Measurements from ENCODE around the gene FRMPD4. TPM values are rescaled to one million over a fixed set of nuclear protein-coding genes. Genes with fewer than 3 reads are reported as not detected.

The FRMPD4 gene
- total and polyA plus RNA-seq, 2 experiments from 2014 or later, result 0.19 to 0.80 TPM

DNA sequence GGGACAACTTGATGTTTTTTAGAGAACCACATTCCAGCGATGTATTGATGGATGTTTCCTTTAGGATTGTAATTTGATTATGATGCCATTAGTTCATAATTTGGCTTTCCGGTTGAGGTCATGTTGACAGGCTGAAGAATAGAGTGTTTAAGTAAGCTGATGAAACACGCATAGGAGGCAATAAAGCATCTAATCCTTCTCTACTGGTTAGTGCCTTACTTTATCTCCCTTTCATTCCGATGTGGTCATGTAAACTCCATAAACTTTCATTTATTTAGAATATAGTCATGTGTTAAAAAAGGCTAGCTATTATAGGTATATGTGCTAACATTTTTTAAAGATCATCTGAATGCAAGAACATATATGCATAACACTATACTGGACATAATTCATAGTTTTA lies 15.0 kb downstream of the FRMPD4 start (continued):
- no peak for TF ChIP-seq ZNF462 (CRISPR knock-in tag; IDR thresholded peaks at IDR 0.05)
- no peak for TF ChIP-seq STAT1 (IDR thresholded peaks at IDR 0.05; ENCODE audit: unreplicated experiment)
- no peak for TF ChIP-seq JUNB (IDR thresholded peaks at IDR 0.05; ENCODE audit: unreplicated experiment)
- no peak for TF ChIP-seq NANOG (IDR thresholded peaks at IDR 0.05; ENCODE audit: borderline replicate concordance)
- no peak for TF ChIP-seq ZNF114 (CRISPR knock-in tag; IDR thresholded peaks at IDR 0.05)
- no peak for TF ChIP-seq EZH2 (IDR thresholded peaks at IDR 0.05; ENCODE audit: low read depth, unreplicated experiment)
- no peak for TF ChIP-seq ZNF331 (CRISPR knock-in tag; IDR thresholded peaks at IDR 0.05; ENCODE audit: low read depth)

- Mint-ChIP-seq H3K36me3 (ENCODE audit: low read depth) (no peaks in the 10 kb centered on the region), H3K9me3 (no peaks in the 10 kb centered on the region), H3K4me3 (no peak overlapping the region), H3K27me3 (ENCODE audit: insufficient read depth, low read depth, poor library complexity) (no peaks in the 10 kb centered on the region), H3K4me1 (no peaks in the 10 kb centered on the region), H3K27ac (no peak overlapping the region)
- Histone ChIP-seq H3K27me3 (ENCODE audit: insufficient read depth) (no peaks in the 10 kb centered on the region), H3K27ac (ENCODE audit: low read depth) (no peak overlapping the region), H3K79me2 (replicated peaks; ENCODE audit: insufficient read depth) (no peaks in the 10 kb centered on the region), H4K20me1 (replicated peaks; ENCODE audit: insufficient read depth) (no peaks in the 10 kb centered on the region), H3K36me3 (ENCODE audit: insufficient read depth) (no peaks in the 10 kb centered on the region), H3K9me2 (ENCODE audit: insufficient read depth) (no peaks in the 10 kb centered on the region), H3K4me1 (ENCODE audit: insufficient read depth) (no peaks in the 10 kb centered on the region), H2AFZ (no peak overlapping the region), H3K4me3 (no peak overlapping the region), H3K4me2 (no peak overlapping the region), H3F3A (replicated peaks; ENCODE audit: low read depth) (no peaks in the 10 kb centered on the region)
- ATAC-seq, result no peak
- no peak for DNase-seq (ENCODE audit: low spot score)
- TF ChIP-seq, protein P1, sequence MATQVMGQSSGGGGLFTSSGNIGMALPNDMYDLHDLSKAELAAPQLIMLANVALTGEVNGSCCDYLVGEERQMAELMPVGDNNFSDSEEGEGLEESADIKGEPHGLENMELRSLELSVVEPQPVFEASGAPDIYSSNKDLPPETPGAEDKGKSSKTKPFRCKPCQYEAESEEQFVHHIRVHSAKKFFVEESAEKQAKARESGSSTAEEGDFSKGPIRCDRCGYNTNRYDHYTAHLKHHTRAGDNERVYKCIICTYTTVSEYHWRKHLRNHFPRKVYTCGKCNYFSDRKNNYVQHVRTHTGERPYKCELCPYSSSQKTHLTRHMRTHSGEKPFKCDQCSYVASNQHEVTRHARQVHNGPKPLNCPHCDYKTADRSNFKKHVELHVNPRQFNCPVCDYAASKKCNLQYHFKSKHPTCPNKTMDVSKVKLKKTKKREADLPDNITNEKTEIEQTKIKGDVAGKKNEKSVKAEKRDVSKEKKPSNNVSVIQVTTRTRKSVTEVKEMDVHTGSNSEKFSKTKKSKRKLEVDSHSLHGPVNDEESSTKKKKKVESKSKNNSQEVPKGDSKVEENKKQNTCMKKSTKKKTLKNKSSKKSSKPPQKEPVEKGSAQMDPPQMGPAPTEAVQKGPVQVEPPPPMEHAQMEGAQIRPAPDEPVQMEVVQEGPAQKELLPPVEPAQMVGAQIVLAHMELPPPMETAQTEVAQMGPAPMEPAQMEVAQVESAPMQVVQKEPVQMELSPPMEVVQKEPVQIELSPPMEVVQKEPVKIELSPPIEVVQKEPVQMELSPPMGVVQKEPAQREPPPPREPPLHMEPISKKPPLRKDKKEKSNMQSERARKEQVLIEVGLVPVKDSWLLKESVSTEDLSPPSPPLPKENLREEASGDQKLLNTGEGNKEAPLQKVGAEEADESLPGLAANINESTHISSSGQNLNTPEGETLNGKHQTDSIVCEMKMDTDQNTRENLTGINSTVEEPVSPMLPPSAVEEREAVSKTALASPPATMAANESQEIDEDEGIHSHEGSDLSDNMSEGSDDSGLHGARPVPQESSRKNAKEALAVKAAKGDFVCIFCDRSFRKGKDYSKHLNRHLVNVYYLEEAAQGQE (IDR thresholded peaks at IDR 0.05; ENCODE audit: unreplicated experiment), result no peak
- TF ChIP-seq STAT1 (IDR thresholded peaks at IDR 0.05; ENCODE audit: unreplicated experiment) (no peak), JUNB (IDR thresholded peaks at IDR 0.05; ENCODE audit: unreplicated experiment) (no peak), ZNF114 (CRISPR knock-in tag; IDR thresholded peaks at IDR 0.05) (no peak), EZH2 (IDR thresholded peaks at IDR 0.05; ENCODE audit: low read depth, unreplicated experiment) (no peak), EZH2phosphoT487 (IDR thresholded peaks at IDR 0.05; ENCODE audit: unreplicated experiment) (no peak), ETS1 (IDR thresholded peaks at IDR 0.05) (no peak)
- TF ChIP-seq, protein P2, sequence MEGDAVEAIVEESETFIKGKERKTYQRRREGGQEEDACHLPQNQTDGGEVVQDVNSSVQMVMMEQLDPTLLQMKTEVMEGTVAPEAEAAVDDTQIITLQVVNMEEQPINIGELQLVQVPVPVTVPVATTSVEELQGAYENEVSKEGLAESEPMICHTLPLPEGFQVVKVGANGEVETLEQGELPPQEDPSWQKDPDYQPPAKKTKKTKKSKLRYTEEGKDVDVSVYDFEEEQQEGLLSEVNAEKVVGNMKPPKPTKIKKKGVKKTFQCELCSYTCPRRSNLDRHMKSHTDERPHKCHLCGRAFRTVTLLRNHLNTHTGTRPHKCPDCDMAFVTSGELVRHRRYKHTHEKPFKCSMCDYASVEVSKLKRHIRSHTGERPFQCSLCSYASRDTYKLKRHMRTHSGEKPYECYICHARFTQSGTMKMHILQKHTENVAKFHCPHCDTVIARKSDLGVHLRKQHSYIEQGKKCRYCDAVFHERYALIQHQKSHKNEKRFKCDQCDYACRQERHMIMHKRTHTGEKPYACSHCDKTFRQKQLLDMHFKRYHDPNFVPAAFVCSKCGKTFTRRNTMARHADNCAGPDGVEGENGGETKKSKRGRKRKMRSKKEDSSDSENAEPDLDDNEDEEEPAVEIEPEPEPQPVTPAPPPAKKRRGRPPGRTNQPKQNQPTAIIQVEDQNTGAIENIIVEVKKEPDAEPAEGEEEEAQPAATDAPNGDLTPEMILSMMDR (conservative IDR thresholded peaks at IDR 0.05; ENCODE audit: low read depth in 2 of 2), result no peak
Observed at GRCh38 chrX:12153741-12154140, 15.5 kb downstream of the FRMPD4 start.

All from GM23338 (cell line).